RCC 7860 (cell line): ENCODE data around the gene CNTN4.

ENCODE experiments used
- DNase-seq: peaks from one replicate; pipeline ENCODE4 v3.0.0-alpha.2; 2015; ENCODE audit warnings: low spot score
- FAIRE-seq: peaks from 2 replicates; lab custom pipeline; 2012; peaks lifted over from hg19 to GRCh38; lab: Jason Lieb, UNC

The CNTN4 gene

DNA sequence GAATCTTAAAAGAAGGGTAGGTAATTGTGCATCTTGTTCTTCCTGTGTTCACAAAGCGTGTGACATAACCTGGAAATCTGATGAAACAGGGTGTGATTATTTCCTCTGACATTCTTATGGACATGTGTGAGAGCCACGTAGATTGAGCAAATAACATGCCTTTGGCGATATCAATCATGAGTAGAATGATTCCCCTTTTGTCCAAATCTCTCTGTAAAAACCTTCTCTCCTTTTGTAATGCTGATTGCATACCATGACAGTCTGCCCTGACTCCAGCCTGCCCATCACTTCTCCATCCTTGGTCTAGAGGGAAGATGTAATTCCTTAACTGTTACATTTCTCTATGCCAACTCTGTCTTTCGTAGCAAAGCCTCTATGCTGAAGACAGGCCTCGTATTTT lies 896.5 kb downstream of the CNTN4 start:
- no peak for DNase-seq
- no peak for FAIRE-seq

DNA sequence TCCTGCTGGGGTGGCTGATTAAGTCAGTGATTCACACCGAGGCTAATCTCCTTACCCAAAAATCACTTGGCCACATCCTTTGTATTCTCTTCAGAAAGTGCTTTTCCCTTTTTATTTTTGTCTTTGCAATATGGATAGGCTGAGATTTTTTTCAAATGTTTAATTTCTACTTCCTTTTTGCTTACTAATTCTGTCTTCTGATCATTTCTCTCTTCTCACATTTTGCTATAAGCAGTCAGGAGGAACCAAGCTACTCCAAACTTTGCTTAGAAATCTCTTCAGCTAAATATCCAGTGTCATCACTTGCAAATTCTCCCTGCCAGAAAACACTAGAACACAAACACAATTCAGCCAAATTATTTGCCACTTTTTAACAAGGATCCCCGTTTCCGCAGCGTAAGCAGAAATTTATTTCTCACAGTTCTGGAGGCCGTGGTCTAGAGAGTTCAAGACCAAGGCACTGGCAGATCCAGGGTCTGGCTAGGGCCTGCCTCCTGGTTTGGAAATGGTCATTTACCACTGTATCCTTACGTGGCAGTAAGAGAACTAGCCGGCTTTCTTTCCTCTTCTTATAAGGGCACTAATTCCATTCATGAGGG lies 906.6 kb downstream of the CNTN4 start:
- DNase-seq (no peak), FAIRE-seq (no peak)

DNA sequence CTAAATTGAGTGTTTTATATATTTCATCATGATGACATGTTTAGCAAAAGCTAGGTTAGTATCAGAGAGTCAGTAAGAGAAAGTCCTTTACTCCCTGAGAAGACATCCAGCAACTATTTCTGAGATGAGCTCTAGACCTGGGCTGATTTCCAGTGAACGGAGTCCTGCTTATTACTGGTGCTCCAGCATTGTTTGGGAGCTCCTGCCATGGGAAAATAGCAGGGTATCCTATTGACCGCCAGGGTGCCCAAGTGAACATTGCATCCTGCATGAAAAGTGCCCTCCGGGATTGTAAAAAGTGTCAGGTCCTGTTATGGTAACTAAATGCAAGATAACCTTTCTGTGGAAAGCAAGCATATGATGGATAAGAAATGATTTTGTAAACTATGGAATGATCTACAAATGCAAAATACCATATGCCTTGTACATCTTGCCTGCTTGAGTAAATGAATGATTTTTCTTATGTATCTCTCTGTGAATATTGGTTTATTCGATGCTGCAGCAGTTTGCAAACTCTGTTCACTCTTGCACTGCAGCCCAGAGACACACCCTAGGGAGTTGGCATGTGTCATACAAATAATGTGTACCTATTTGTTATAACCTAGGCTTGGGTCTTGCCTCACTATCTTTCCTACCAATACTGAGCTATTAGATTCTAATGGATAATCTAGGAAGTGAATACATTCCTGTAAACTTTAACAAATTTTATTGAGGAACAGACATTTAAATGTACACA lies 914.8 kb downstream of the CNTN4 start:
- no peak for DNase-seq

DNA sequence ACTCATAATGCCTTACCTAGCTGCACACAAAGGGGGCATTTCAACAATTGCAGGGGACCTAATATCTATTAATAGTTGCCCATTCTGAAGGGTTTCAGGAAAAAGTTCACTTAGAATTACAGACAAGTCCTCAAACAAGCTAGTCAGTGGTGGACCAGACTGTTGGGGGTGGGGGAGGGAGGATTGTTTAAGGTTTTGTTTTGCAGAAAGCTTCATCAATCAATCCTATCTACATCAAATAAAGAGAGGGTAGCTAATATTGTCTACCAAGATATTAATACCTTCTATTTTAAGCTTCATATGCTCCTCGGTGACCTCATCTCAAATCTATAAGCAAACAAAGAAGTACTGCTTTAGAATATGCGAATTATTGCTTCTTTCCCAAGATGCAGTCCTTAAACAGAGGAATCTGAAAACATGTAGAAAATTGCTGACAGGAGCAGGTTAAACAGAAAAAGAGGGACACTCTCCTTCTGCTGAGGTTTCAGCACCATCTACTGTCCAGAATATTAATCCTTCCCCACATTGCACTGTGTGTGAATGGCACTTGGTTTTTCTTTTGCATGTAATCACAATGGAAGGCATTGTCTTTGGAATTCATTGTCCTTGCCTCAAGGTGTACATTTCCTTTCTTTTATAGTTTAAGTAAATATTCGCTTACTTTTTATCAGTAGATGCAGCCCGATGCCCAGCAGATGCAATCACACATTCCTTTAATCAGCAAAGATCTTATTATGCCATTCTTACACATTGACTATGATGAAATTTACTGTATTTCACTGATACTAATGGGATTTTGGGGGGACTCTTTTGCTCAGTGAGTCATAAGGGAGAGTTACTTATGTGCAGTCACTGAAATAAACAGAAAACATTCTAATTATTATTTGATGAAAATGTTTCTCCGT lies 916.8 kb downstream of the CNTN4 start:
- no peak for FAIRE-seq
- no peak for DNase-seq

More for the DNA sequence above, 914.8 kb downstream of the CNTN4 start:
- FAIRE-seq = no peak

DNA sequence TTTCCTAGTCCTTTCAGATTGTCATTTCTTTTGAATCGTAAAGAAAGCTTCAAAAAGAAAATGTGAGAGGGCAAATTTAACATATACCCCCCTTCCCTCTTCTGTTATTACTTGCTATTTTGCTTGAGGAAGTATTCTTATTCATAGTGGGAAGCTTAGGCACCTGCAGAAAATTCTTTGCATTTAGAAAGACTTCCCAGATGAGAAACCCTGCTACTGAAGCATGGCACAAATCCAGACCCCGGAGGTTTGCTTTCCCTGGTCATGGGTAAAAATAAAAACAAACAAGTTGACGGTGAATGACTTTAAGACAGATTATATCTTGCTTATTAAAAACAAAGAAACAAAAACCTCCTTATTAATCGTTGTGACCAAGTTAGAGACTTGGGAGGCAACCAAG lies 917.6 kb downstream of the CNTN4 start:
- no peak for FAIRE-seq

DNA sequence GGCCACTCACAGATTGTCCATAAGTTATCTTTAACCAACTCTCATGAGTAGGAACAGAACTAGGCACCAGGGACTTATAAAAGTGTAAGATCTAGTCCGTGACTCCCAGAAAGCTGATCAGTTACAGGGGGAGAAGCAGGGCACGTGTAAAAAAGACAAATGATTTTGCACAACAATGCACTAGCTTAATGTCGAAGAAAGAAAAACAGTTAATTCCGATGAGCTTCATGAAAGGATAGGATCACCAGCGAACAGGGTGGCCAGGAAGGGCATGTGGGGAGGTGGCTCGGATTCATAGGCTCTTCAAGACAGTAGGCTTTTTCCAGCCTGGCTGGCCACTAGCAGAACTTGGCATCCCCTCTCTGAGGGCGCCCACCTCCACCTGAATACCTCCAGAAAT lies 921.5 kb downstream of the CNTN4 start:
- FAIRE-seq = no peak
- no peak for DNase-seq

More for the DNA sequence above, 917.6 kb downstream of the CNTN4 start:
- no peak for DNase-seq

DNA sequence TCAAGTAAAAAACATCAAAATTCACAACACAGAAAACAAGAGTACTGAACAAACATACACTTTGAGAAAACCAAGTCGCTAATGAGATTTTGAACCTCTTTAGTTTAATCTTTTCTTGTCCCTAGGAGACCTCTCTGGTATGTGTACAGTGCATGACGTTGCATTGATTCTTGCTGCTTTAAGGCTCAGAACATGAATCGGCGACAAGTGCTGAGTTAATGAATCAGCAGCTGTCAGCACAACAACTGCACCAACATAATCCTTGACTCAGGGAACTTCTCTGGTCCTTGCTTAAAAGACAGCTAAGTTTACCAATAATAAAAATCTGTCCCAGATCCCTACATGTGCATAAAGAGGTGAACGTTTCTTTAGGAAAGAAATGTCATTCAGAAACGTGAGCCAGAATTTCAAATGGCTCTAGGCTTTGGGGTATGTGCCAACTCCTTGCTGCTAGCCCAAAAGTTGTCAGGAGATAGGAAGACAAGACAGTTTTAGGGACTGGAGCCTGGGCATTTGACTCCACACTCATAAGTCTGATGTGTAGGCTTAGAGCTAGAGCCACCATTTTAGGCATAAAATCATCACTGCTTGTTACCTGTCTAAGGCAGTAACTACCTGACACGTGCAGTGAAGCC lies 924.6 kb downstream of the CNTN4 start:
- FAIRE-seq (no peak), DNase-seq (no peak)

DNA sequence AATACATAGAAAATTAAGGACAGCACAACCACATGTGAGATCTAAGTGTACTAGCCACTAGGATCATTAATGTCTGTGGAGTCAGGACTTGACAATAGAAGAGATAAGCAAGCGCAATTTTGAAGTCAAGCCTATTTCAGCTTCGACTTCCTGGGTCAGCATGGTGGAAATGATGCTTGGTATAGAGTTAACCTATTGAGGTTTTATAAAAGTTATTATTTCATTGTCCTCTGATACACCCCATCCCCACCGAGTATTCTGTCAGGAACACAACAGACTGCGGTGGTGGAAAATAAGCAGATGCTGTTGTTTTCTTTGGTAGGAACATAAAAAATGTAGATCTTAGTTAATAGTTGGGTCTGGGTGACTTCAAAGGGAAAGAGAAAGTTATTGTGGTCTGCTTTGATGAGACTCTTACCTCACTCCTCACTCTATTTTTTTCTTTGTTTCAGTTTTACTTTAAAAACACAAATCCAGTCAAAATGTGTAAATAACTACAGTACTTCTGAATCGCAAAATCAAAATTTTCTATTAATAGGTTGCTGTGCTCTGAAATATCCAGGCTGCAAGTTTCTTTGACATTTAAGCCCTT lies 929.4 kb downstream of the CNTN4 start:
- DNase-seq (no peak), FAIRE-seq (no peak)

DNA sequence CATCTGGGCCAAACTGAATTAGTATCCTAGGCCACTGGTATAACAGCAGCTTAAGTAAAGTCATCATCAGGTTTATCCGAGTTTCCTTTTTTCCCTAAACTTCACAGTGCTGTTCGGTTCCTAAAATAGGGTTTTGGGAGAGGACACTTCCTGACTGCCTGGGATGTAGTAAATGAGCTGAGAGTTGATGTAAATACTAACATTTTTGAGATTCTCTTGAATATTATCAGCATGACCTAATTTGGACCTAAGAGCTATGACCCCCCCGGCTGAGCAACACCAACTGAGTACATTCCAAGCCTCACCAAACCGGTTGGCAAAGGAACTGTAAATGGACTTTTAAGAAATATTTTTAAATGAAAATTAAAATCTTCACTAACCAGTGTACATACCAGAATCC lies 932.7 kb downstream of the CNTN4 start:
- FAIRE-seq (no peak), DNase-seq (no peak)

DNA sequence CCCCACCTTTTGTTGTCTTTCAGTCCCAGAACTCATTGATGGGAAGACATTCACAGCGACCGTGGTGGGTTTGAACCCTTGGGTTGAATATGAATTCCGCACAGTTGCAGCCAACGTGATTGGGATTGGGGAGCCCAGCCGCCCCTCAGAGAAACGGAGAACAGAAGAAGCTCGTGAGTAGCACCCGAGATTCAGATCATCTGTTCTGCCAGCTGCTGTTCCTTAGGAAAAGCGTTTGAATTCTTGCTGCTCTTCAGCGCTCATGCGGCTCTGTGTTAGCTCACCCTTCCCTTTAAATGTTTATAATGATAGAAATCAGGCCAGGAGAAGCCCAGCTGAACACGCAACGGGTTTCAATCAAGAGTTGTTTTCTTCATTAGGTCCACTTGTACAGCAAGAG lies 938.5 kb downstream of the CNTN4 start:
- FAIRE-seq = no peak
- DNase-seq = no peak

DNA sequence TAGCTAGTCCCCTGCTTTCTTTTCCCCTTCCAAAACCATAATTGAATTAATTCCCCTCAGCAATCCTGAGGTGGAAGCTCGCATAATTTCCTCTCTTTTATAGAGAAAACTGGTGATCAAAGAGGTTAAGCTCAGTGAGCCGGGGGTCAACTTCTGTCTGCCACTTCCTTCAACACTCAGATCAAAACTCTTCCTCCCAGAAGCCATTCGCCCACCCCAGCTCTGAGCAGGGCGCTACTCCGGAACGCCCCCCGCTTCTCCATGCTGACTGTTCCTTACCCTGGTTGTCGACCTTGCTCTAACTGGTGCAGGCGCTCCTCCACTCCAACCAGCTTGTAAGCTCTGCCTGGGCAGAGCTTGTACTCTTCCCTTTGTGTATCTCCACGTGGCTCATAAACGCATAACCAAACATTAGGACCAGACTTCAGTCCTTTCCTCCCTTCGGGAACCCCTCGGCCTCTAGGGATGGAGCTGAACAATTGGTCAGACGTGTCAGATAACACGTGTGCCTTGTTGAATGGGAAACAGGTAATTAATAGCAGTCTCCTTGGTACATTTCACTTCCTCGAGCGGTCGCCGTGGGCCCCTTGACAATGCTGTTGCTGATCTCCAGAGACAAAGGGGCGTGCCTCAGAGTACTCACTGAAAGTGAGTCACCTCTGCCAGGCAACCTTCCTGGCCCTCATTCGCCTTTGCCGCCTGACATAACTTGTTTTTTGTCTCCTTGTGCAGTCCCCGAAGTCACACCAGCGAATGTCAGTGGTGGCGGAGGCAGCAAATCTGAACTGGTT lies 939.7 kb downstream of the CNTN4 start:
- DNase-seq = no peak
- FAIRE-seq = no peak

DNA sequence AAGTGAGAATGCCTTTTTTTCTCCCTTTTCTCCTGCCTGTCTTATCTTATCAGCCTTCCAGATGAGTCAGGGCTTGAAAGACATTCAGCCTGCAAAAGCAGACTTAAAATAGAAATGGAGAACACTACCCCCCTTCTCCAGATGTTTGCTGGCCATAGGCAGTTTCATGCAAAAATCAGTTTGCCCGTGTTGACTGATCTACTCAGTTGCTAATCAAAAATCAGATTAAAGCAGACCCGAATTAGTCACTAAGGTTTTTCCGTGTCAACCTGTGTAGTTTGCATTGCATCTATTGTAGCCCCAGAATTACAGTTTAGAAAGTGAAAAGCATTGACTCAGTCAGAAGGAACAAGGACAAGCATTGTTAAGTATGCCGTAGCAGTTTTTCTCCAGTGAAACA lies 955.3 kb downstream of the CNTN4 start:
- FAIRE-seq (no peak), DNase-seq (no peak)

DNA sequence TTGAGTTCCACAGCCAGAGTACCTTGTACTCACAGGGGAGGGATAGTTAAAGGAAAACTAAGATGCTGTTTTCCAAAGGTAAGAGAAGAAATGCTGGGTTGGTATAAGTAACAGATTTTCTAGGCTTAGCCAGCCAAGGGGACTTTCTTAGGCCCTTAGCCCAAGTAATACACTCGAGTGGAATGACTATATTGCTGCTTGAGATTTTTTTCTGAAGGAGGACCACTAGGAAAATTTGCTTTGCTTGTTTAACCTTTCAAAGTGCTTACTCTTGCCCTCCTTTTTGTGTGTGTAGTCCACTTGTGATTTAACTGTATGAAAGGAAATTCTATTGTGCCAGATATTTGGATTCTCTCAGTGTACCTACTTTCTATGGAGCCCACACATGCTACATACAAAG lies 961.0 kb downstream of the CNTN4 start:
- DNase-seq (no peak), FAIRE-seq (no peak)

DNA sequence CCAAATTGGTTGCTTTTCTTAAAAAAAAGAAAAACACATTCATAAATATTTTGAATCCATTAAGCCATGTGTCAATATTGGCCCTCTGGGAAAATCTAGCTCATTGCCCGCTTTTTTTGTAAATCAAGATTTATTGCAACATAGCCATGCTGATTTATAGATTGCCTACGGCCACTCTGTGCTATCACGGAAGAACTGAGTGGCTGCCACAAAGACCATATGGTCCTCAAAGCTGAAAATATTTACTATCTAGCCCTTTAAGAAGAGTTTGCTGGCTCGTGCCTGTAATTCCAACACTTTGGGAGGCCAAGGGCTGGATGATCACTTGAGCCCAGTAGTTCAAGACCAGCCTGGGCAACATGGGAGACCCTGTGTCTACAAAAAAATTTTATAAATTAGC lies 965.6 kb downstream of the CNTN4 start:
- DNase-seq (no peak), FAIRE-seq (no peak)

DNA sequence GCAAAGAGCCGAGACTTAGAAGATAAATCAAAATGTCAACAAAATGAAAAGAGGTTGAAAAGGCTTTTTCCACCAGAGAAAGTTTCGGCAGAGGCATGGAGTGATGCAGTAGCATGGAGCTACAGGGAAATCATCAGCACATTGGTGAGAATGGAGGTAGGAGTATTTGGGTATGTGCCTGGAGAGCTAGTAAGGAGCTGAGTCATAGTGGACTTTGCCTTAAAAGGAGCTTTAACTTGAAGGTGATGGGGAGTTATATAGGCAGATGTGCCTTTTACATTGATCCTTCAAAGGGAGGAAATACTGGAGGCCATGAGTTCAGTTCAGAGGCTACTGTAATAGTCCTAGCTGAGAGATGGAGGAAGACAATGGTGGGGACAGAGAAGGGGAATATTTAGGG lies 967.2 kb downstream of the CNTN4 start:
- FAIRE-seq (no peak), DNase-seq (peak; percentile 14)

DNA sequence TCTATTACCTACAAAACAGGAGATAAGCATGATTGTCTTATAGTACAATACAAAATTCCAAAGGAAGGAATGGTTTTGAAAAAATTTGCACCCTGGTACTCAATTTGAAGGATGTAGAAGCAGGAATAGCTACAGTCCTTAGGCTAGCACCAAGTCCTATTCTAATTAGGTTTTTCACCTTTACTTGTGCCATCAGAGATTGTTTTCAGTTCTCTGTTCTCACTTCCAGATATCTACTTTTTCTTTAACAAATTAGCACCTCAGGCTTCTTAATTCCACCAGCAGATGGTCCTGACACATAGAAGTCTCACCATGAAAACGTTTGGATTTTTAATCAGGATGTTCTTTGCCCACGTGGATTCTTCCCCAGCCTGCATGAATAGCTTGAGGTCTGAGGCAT lies 967.7 kb downstream of the CNTN4 start:
- no peak for DNase-seq
- no peak for FAIRE-seq

DNA sequence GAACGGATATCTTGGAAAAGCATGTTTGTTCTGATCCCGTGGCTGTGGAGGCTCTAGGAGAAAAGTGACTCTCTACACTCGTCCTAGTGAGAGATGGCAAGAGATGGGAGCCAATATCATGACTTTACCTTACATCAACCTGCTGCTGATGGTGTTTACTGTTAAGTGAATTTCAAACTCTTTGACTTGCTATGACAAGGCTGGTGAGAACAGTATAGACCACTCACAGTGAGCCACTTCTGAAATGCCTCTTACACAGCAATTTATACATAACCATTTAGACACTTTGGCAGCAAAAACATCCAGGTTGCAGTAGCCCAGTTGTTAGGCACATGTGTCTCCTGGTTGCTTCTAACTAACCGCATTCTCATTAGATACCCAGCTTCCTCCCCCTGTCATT lies 968.2 kb downstream of the CNTN4 start:
- FAIRE-seq (no peak), DNase-seq (no peak)

DNA sequence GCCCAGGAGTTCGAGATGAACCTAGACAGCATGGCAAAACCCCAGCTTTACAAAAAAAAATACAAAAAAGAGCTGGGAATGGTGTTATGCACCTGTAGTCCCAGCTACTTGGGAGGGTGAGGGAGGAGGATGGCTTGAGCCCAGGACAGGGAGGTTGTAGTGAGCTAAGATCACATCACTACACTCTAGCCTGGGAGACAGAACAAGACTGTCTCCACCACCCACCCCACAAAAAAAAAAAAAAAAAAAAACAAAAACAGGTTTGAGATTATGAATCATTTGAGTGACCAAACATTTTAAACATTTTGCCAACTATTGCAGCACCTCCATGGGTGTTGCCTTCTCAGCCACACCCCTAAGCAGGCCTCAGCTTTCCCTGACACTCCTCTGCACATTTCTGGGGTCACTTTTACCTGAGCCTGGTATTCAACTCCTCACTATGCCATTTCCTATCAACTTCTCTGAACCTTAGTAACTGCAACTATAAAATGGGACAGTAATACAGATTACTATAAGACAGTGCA lies 969.8 kb downstream of the CNTN4 start:
- DNase-seq (no peak), FAIRE-seq (no peak)

DNA sequence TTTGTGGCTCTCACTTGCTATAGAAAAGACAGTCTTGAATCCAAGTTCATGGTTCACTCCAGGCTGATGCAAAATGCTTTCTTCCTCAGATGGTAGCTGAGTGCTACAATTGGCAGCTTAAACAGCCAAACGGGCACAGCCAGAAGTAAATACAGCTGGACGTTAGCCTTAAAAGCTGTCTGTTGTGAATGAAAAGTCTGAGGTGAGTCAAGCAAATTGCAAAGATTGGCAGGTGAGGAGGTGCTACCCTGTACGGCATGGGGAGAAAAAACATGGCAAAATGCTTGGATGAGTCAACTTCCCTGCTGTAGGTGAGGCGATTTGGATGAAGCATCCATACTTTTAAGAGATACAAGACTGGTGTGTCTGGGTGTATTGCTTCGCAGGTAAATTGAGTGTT lies 971.1 kb downstream of the CNTN4 start:
- FAIRE-seq (no peak), DNase-seq (no peak)

DNA sequence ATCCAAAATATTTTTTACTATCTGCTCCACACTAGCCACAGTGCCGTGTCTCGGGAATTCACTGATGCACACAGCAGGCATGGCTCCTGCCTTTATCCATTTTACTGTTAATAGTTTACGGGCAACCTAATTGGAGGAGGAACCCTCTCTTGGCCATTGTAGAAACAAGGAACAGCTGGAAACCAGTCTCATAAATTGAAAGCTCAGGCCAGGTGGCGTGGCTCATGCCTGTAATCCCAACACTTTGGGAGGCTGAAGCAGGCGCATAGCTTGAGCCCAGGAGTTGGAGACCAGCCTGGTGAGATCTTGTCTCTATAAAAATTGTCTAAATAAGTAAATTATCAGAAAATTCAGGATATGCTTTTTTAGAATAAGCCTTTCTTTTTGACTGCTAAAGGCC lies 972.5 kb downstream of the CNTN4 start:
- FAIRE-seq = no peak
- DNase-seq = no peak
